Stomach (tissue), 9 donors: ENCODE measurements around the gene RAD21L1. TPM values are rescaled to one million over a fixed set of nuclear protein-coding genes. Genes with fewer than 3 reads are reported as not detected.

Experiments used
- DNase-seq, 2 donors: peaks; one replicate each; pipeline versions ENCODE4 v3.0.0 to v3.0.0-alpha.2; 2013 to 2019
- H3K27ac ChIP-seq, 5 donors: fragments of 200-600 bp in 4 of 5; sonication (generic) in 4 of 5; one replicate each; pipeline ENCODE4 v1.5.1; 2013 to 2019; ENCODE audit warnings: mild to moderate bottlenecking in 1 of 5, moderate library complexity in 1 of 5
- H3K27me3 ChIP-seq, 3 donors: fragments of 200-600 bp; sonication (generic); one replicate each; pipeline ENCODE4 v1.5.1; 2017 to 2019; ENCODE audit warnings: mixed run types in 1 of 3
- H3K36me3 ChIP-seq, 4 donors: fragments of 200-600 bp; sonication (generic); 1 replicate in 3 of 4; 2 replicates in 1 of 4; pipeline ENCODE4 v1.5.1; 2016 to 2019
- H3K4me1 ChIP-seq, 4 donors: fragments of 200-600 bp; sonication (generic); one replicate each; pipeline ENCODE4 v1.5.1; 2016 to 2019
- H3K4me3 ChIP-seq, 4 donors: fragments of 200-600 bp; sonication (generic) in 3 of 4; one replicate each; pipeline ENCODE4 v1.5.1; 2016 to 2019; ENCODE audit warnings: mild to moderate bottlenecking in 1 of 4
- H3K9me3 ChIP-seq, 4 donors: fragments of 200-600 bp; sonication (generic); one replicate each; pipeline ENCODE4 v1.5.1; 2016 to 2019
- CTCF ChIP-seq, 7 experiments: fragments of 450-650 bp in 4 of 7; fragments of 200-600 bp in 3 of 7; sonication (generic) in 3 of 7; IDR thresholded peaks; one replicate each; pipeline ENCODE4 v1.5.1; 2016 to 2019; ENCODE audit warnings: antibody characterized with exemption in 7 of 7, control low read depth in 2 of 7, mild to moderate bottlenecking in 1 of 7
- EP300 ChIP-seq: sonication (generic); formaldehyde crosslinking; IDR thresholded peaks from one replicate; pipeline ENCODE4 v1.6.1; 2017; ENCODE audit warnings: antibody characterized with exemption
- POLR2A ChIP-seq, 4 donors: fragments of 450-650 bp; IDR thresholded peaks; one replicate each; pipeline ENCODE4 v1.6.1; 2016; ENCODE audit warnings: antibody characterized with exemption in 4 of 4, control low read depth in 2 of 4, mild to moderate bottlenecking in 1 of 4, moderate library complexity in 1 of 4
- POLR2AphosphoS5 ChIP-seq, 3 donors: sonication (generic); formaldehyde crosslinking; IDR thresholded peaks; one replicate each; pipeline ENCODE4 v1.6.1; 2016; ENCODE audit warnings: antibody characterized with exemption in 3 of 3
- WGBS, 5 donors: extraction: QIAGEN DNeasy Blood & Tissue Kit in 3 of 5; methylation state at CpG; one replicate each; pipeline versions ENCODE4 v1.1.5 to v1.1.7; 2013 to 2018; 5-methylcytosine and 5-hydroxymethylcytosine counted together
- intact Hi-C: fragments of 100-400 bp; cut with DNase I; formaldehyde crosslinking; loops from one replicate; pipeline ENCODE4 v1.15.1; 2023; ENCODE audit warnings: low total_unique reads
- polyA plus RNA-seq, 3 donors: library from polyadenylated mRNA; stranded (reverse); fragments of 200-250 nt; gene quantifications; one replicate each; pipeline ENCODE4 v1.2.3, GENCODE V29; 2013
- total RNA-seq, 5 donors: library from RNA; depleted of rRNA; stranded (reverse); fragments of >200 nt; gene quantifications; one replicate each; pipeline versions ENCODE4 v1.1.0 to v1.2.3, GENCODE V29; 2014 to 2016
- donor health status: healthy with polysubstance abuse.
- donor health status: Bipolar disorder and iron deficiency.
- donor health status: healthy.

The RAD21L1 gene
- total and polyA plus RNA-seq, 8 donors, result not detected

DNA sequence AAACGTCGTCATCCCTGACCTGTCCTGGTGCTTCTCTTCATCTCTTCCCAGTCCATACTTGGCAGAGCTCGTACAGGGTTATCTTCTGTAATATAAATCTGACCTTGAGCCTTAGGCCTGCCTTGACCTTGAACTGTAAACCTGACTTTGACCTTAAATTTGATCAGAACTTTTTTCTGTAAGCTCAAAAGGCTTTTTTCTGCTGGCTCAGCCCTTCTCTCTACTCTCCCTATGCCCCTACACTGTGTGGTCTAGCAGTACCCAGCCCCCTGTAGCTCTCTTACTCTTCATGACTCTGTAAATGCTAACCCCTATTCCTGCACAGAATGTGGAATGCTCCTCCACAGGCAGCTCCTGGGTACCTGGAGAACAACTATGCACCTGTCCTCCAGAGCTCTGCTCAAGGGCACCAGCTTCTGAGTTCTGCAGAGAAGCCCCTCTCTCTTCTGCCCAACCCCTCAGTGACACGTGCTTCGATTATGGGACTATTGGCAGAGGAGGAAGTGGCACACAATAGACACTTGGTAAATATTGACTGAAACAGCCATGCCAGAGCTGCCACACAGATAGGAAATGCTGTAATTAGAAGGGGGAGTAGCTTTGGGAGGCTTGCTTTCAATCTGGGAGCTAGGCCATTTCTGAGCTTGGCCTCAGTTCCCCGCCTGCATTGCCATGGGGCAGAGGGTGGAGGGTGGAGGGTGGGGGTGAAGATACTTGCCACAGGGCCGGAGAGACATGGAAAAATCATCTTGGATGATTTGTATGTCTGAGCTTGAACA lies 55.6 kb downstream of the RAD21L1 start:
- peak; percentile 30 to 37 for DNase-seq
- peak overlapping the region; percentile 23 to 60 (median 34) for H3K27ac ChIP-seq
- no peaks in the 10 kb centered on the region for H3K27me3 ChIP-seq
- no peaks in the 10 kb centered on the region for H3K9me3 ChIP-seq
- peaks cover 0 to 4% (median 0%) of the 10 kb centered on the region in 4 donors for H3K36me3 ChIP-seq
- TF ChIP-seq EP300 (no peak), POLR2AphosphoS5 (IDR thresholded peaks at IDR 0.05) (peak in 1 of 3 donors; percentile 40), CTCF (IDR thresholded peaks at IDR 0.05) (no peak)
- intact Hi-C loops, result no loop called here
- 26 to 58% (median 35%) methylated on average over 7 of the region's 7 CpGs for WGBS, 5 donors
- H3K4me3 ChIP-seq, result no peak overlapping the region
- H3K4me1 ChIP-seq, result peaks cover 15 to 35% (median 22%) of the 10 kb centered on the region in 4 donors

GRCh38 chr20:1282966-1283365 lies 57.1 kb downstream of the RAD21L1 start:
- TF ChIP-seq POLR2AphosphoS5 (IDR thresholded peaks at IDR 0.05), result no peak
- TF ChIP-seq POLR2A (IDR thresholded peaks at IDR 0.05), result no peak
- no peak for TF ChIP-seq CTCF (IDR thresholded peaks at IDR 0.05)
- Histone ChIP-seq H3K27ac (no peak overlapping the region), H3K27me3 (no peaks in the 10 kb centered on the region), H3K4me3 (no peak overlapping the region), H3K4me1 (peaks cover 15 to 35% (median 22%) of the 10 kb centered on the region in 4 donors), H3K9me3 (no peaks in the 10 kb centered on the region), H3K36me3 (peaks cover 0 to 4% (median 0%) of the 10 kb centered on the region in 4 donors)
- intact Hi-C loops, result no loop called here
- DNase-seq, result no peak
- 45 to 63% (median 55%) methylated on average over 3 of the region's 3 CpGs for WGBS, 5 donors

- DNase-seq, result peak in 1 of 2 donors; percentile 28
- Histone ChIP-seq H3K27me3 (no peaks in the 10 kb centered on the region), H3K27ac (no peak overlapping the region), H3K4me1 (peaks cover 15 to 35% (median 22%) of the 10 kb centered on the region in 4 donors), H3K36me3 (peaks cover 0 to 4% (median 0%) of the 10 kb centered on the region in 4 donors), H3K4me3 (no peak overlapping the region), H3K9me3 (no peaks in the 10 kb centered on the region)
- intact Hi-C loops, result no loop called here
- TF ChIP-seq POLR2A (IDR thresholded peaks at IDR 0.05) (no peak), CTCF (IDR thresholded peaks at IDR 0.05) (no peak), EP300 (no peak), POLR2AphosphoS5 (IDR thresholded peaks at IDR 0.05) (no peak)
- 63 to 73% (median 67%) methylated on average over 8 to 9 of the region's 9 CpGs for WGBS, 5 donors
Observed at GRCh38 chr20:1283522-1284510, 58.0 kb downstream of the RAD21L1 start.

DNA sequence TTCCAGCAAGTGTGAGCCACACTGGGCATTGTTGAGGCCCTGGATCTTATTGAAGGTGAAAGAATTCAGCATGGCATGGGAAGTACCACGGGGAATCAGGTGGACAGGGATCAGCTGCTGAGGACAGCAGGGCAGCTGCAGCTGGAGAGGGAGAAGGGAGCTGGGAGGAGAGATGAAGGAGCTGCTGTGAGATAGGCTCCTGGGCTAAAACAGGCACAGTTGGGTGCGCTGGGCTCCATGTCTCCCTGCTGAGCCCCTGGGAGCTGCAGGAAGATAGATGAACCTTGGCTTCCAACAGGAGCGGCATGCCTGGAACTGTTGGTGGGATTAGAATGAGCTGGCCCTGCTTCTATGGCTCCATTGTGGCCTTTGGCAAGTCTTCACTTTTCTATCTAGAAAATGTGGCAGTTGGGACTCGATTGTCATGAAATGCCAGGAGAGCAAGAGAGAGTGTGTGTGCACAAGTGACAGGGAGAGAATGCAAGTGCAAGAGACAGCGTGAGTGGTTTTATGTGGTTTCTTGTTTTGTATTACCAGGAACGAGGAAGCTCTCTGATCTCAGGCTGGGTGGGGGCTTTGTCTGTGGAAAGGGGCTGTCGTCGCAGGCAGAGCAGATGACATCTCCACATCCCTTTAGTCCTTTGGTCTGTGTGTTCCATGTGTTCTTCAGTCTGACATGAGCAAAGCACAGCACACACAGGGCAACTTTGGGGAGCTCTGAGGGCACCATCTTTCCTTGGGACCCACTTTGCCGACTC lies 60.6 kb downstream of the RAD21L1 start:
- Histone ChIP-seq H3K4me3 (no peak overlapping the region), H3K27me3 (no peaks in the 10 kb centered on the region), H3K36me3 (no peaks in the 10 kb centered on the region), H3K27ac (no peak overlapping the region), H3K4me1 (peaks cover 6 to 23% (median 14%) of the 10 kb centered on the region in 4 donors), H3K9me3 (no peaks in the 10 kb centered on the region)
- TF ChIP-seq CTCF (IDR thresholded peaks at IDR 0.05) (no peak), EP300 (no peak)
- intact Hi-C loops, result no loop called here
- WGBS, 5 donors, result 72 to 86% (median 83%) methylated on average over 9 of the region's 9 CpGs
- DNase-seq, result no peak
